T-helper 1 cell (primary cell): ENCODE data around the gene MUS81.

Experiments used
- DNase-seq, 5 donors: peaks; one replicate each; pipeline ENCODE4 v3.0.0-alpha.2; 2012 to 2020

The MUS81 gene

GRCh38 chr11:65892661-65893317 is 32.6 kb downstream of the MUS81 start:
- no peak for DNase-seq

DNA sequence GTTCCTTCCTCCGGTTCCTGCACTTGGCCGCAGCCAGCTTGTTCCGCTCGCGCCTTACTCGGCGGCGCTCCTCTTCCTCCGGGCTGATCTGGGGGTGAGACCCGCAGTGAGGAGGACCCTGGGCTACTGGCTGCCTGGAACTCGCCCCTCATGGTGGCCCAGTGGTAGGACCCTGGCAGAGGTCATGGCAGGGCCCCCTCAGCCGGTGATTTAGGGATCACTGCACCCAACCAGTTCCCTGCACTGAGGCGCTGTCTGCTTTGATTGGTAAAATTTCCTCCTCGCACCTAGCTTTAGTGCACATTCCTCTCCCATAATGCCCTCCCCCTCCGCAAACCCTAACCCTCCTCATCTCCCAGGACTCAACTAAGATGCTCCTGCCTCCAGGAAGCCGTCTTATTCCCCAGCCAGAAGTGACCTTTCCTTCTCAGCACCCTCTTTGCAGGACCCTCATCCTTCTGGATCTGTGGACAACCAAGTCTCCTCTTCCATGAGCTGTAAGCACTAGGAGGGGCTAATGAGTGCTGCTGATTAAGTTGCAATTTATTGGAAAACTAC is 33.9 kb downstream of the MUS81 start:
- DNase-seq: peak in 2 of 5 donors; percentile 34 to 62

GRCh38 chr11:65895482-65895981 is 35.3 kb downstream of the MUS81 start:
- DNase-seq: no peak

DNA sequence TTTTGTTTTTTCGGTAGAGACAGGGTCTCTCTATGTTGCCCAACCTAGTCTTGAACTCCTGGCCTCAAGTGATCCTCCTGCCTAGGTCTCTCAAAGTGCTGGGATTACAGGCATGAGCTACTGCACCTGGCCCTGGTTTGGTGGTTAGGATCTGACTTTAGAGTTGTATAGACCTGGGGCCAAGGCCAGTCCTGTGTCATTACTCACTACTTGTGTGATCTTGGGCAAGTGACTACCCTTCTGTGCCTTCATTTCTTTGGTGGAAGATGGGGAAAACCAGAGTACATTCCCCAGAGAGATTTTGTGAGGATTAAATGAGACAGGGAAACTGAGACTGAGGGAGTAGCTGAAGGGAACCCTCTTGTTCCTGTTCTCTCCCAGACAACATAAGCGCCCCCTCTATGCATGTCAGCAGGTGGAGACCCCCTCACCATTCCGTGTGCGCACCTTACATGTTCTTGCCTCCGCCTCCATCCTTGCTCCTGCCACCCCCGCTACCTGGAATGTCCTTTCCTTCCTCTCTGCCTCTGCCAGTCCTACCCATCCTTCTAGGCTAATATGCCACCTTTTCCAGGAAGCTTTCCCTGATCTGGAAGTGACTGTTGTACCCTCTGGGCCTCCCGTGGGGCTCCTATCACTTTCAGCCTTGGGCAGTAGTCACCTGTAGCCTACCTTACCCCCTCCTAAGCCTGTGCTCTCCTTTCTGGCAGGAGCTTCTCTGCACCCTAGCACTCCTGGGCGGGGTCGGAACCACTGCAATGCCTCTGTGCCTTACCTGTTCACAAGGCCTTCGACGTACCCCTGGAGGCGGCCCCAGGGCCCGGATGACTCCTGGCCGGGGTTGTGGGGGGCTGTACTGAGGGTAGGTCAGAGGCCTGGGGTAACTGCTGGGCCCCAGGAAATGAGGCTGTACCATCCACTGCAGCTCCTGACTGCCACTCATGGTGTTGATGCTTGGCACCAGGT is 36.1 kb downstream of the MUS81 start:
- no peak for DNase-seq

DNA sequence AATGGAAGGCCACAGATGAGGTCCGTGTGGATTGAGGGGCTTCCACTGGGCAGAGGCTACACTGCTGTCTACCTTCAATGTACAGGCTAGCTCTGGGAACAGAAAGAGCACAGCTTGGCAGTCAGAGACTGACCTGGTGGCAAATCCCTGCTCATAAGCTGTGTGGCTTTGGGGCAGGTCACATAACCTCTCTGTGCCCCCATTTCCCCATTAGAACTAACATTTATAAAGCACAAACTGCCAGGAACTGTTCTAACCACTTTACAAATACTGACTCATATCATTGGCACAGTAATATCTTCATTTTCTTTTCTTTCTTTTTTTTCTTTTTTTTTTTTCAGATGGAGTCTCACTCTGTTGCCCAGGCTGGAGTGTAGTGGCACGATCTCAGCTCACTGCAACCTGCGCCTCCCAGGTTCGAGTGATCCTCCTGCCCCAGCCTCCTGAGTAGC is 36.8 kb downstream of the MUS81 start:
- DNase-seq: no peak

DNA sequence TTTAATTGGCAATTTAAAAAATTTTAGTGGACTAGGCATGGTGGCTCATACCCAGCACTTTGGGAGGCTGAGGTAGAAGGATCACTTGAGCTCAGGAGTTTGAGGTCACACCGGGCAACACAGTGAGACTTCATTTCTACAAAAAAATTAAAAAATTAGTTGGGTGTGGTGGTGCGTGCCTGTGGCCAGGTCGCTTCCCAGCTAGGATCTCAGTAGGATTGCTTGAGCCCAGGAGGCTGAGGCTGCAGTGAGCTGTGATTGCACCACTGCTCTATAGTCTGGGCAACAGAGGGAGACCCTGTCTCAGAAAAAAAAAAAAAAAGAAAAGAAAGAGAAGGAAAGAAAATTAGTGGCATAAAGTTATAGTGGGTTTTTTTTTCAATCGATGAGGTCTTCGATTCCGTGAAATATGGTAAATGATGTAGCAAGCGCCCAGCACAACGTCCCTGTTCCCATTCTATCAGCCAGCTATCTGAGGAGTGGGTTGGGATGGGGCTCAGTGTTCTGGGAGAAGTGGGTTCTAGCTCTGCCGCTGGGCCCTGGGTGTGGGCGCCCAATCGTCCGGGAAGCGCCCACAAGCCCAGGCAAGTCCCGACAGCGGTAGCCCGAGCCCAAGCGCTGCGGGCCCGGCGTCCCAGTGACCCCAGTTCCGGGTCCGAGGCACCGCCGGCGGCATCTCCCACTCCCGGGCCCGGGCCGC is 38.6 kb downstream of the MUS81 start:
- no peak for DNase-seq

- peak in 2 of 5 donors; percentile 51 to 69 for DNase-seq
These were observed 39.3 kb downstream of the MUS81 start for GRCh38 chr11:65899356-65900124.

GRCh38 chr11:65900125-65900898 is 40.1 kb downstream of the MUS81 start, which contains the start of gene FOSL1:
Gene FOSL1 (minus strand): TSS chr11:65900388. CDS start chr11:65900339, 49 bp downstream.
- peak; percentile 93 to 96 (median 96) for DNase-seq

DNA sequence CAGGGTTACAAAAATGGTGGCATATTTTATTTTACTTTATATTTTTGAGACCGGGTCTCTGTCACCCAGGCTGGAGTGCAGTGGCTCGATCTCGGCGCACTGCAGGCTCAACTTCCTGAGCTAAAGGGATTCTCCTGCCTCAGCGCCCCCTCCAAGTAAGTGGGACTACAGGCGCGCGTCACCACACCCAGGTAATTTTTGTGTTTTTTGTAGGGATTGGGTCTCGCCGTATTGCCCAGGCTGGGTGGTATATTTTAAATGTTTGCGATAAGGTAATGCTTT is 40.6 kb downstream of the MUS81 start:
- no peak for DNase-seq

GRCh38 chr11:65903068-65903481 is 42.8 kb downstream of the MUS81 start:
- no peak for DNase-seq

DNA sequence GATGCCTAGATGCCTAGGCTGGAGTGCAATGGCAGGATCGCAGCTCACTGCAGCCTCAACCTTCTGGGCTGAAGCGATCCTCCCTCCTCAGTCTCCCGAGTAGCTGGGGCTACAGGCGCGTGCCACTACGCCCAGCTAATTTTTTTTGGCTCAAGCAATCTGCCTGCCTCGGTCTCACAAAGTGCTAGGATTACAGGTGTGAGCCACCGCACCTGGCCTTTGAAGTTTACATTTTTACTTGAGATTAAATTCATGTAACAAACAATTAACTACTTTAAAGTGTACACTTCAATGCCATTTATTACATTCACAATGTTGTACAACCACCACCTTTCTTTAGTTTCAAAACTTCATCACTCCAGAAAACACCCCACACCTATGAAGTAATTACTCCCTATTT is 43.5 kb downstream of the MUS81 start:
- DNase-seq: no peak

GRCh38 chr11:65906602-65907001 is 46.4 kb downstream of the MUS81 start:
- DNase-seq: no peak

DNA sequence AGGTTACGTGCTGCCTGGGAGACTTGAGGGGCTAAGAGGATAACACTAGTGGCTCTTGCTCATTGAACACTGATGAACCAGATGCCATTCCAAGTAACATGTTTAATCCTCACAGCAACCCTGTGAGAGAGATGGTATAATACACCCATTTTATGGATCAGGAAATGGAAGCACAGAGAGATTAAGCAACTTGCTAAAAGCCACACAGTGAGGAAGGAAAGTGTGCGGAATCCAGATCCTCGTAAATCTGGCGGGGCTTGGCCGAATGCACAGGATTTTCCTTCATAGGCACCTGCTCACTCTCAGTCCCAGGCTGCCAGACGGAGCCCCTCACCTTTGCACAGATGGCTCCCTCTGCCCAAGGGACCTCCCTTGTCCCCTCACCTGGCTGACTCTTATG is 47.6 kb downstream of the MUS81 start:
- no peak for DNase-seq

- DNase-seq: no peak
These were observed 51.7 kb downstream of the MUS81 start for GRCh38 chr11:65911682-65912568.

DNA sequence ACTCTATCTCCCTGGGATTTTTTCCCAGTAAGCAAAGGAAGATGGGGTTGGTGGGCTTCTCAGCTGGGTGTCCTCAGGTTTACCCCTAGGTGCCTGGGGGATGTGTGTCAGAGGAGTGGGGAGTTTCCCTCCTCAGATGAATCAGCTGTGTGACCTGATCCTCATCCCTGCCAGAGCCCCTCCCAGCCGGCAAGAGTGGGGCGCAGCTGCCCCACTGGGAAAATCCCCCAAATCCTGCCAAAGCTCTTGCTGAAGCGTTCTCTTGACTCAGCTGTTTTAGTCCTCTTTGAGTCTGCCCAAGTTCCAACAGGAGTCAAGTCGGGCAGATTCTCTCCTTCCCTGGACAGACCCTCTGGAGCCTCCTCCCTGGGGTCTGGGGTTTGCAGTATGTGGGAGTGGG is 52.6 kb downstream of the MUS81 start:
- DNase-seq: no peak

DNA sequence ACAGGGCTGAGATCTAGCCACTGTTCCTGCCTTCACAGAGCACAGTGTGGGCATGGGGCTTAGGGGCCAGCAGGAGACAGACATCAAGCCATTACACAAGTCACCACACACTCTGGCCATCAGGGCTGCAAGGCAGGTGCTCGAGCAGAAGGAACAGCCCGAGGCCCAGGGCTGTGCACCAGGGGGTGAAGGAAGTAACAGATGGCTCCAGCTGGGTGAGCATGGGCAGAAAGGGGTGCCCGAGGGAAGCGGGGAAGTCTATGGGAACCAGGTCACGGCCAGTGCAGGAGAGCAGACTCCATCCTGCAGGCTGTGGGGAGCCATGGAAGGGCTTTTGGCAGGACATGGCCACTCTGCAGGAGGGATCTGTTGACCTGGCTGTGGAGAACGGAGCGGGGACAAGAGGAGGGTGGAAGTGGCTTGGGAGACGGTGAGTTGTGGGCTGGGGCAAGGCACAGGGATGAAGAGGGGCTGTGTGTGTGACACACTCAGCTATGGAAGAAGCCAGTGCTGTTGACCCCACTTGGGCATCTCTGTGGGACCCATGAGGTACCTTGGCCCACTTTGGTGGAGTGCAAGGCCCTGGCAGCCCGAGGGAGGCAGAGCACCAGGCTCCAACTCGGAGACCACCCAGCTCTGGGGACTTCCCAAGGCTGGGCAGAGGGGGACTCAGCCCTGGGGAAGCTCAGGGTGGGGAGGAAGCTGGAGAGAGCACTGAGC is 55.0 kb downstream of the MUS81 start:
- no peak for DNase-seq

- no peak for DNase-seq
These were observed 55.6 kb downstream of the MUS81 start for GRCh38 chr11:65915821-65916251.
